HPDE6-E6E7 (cell line): ENCODE results near the gene SCRT2.
"Not testable (repeated sequence)": the region's sequence is repeated elsewhere in the genome, so short reads cannot be mapped to it uniquely, and the experiment has no call there.

Experiments used
- DNase-seq: peaks from one replicate; pipeline ENCODE4 v3.0.0; 2011; ENCODE audit warnings: missing footprints; ENCODE audit errors: extremely low spot score

Gene SCRT2

GRCh38 chr20:675453-676314, at the start of gene SCRT2:
TSS of gene SCRT2 (minus strand) at chr20:675802. CDS start at chr20:675601, 201 bp downstream.
- peak; percentile 91 for DNase-seq

GRCh38 chr20:724797-725196, 49.2 kb upstream of the SCRT2 start:
- DNase-seq: not testable (repeated sequence)

GRCh38 chr20:723756-724155, 48.2 kb upstream of the SCRT2 start:
- peak; percentile 46 for DNase-seq

- no peak for DNase-seq
These were observed 47.4 kb upstream of the SCRT2 start for GRCh38 chr20:722822-723644.

- no peak for DNase-seq
These were observed 46.3 kb upstream of the SCRT2 start for GRCh38 chr20:721876-722275.

- no peak for DNase-seq
These were observed 44.2 kb upstream of the SCRT2 start for GRCh38 chr20:719816-720215.

- DNase-seq: no peak
These were observed 43.5 kb upstream of the SCRT2 start for GRCh38 chr20:719068-719467.

- no peak for DNase-seq
These were observed 42.2 kb upstream of the SCRT2 start for GRCh38 chr20:717832-718231.

- no peak for DNase-seq
These were observed 41.7 kb upstream of the SCRT2 start for GRCh38 chr20:717271-717670.

GRCh38 chr20:714453-714852, 38.9 kb upstream of the SCRT2 start:
- DNase-seq: no peak

GRCh38 chr20:711576-711975, 36.0 kb upstream of the SCRT2 start:
- no peak for DNase-seq

- DNase-seq: no peak
These were observed 35.3 kb upstream of the SCRT2 start for GRCh38 chr20:710780-711450.

- DNase-seq: no peak
These were observed 34.6 kb upstream of the SCRT2 start for GRCh38 chr20:709991-710779.

- no peak for DNase-seq
These were observed 33.8 kb upstream of the SCRT2 start for GRCh38 chr20:709423-709822.

GRCh38 chr20:708956-709355, 33.4 kb upstream of the SCRT2 start:
- DNase-seq: no peak

GRCh38 chr20:707451-708110, 32.0 kb upstream of the SCRT2 start:
- DNase-seq: no peak

- no peak for DNase-seq
These were observed 30.8 kb upstream of the SCRT2 start for GRCh38 chr20:706366-706885.

- DNase-seq: no peak
These were observed 29.1 kb upstream of the SCRT2 start for GRCh38 chr20:704726-705125.

GRCh38 chr20:703426-703825, 27.8 kb upstream of the SCRT2 start:
- DNase-seq: no peak

- no peak for DNase-seq
These were observed 27.4 kb upstream of the SCRT2 start for GRCh38 chr20:703006-703405.
